ENCODE data around the gene ALPI. TPM values are rescaled to one million over a fixed set of nuclear protein-coding genes. Genes with fewer than 3 reads are reported as not detected.
"Not testable (repeated sequence)": the region's sequence is repeated elsewhere in the genome, so short reads cannot be mapped to it uniquely, and the experiment has no call there.

ALPI gene
- polyA plus RNA-seq: 80.6 TPM
- long read RNA-seq, donor 1, transcript ALPI-201 (11 exons, 2,550 nt): major isoform, 6 of 7 reads
- long read RNA-seq, donor 1, partial matches to known transcripts: 0 of 7 reads
- long read RNA-seq, donor 1, other reads (novel, unspliced or antisense): 0 of 7 reads
- long read RNA-seq, donor 2, transcript ALPI-202 (10 exons, 1,882 nt): minor isoform, 5 of 80 reads
- long read RNA-seq, donor 2, transcript ALPI-201 (11 exons, 2,550 nt): major isoform, 43 of 80 reads
- long read RNA-seq, donor 2, partial matches to known transcripts: 32 of 80 reads
- long read RNA-seq, donor 2, other reads (novel, unspliced or antisense): 0 of 80 reads
- long read RNA-seq, donor 3: 0 reads
- long read RNA-seq, donor 4, partial matches to known transcripts: 0 of 1 reads
- long read RNA-seq, donor 4, other reads (novel, unspliced or antisense): 0 of 1 reads
- long read RNA-seq, donor 5, partial matches to known transcripts: 0 of 1 reads
- long read RNA-seq, donor 5, other reads (novel, unspliced or antisense): 0 of 1 reads
- long read RNA-seq, donor 6, transcript ALPI-201 (11 exons, 2,550 nt): major isoform, 19 of 37 reads
- long read RNA-seq, donor 6, partial matches to known transcripts: 15 of 37 reads
- long read RNA-seq, donor 6, other reads (novel, unspliced or antisense): 0 of 37 reads
- long read RNA-seq, donor 7, partial matches to known transcripts: 0 of 1 reads
- long read RNA-seq, donor 7, other reads (novel, unspliced or antisense): 0 of 1 reads
- long read RNA-seq, donor 8, transcript ALPI-201 (11 exons, 2,550 nt): major isoform, 25 of 39 reads
- long read RNA-seq, donor 8, partial matches to known transcripts: 10 of 39 reads
- long read RNA-seq, donor 8, other reads (novel, unspliced or antisense): 0 of 39 reads
- long read RNA-seq, donor 9, transcript ALPI-201 (11 exons, 2,550 nt): major isoform, 17 of 21 reads
- long read RNA-seq, donor 9, partial matches to known transcripts: 0 of 21 reads
- long read RNA-seq, donor 9, other reads (novel, unspliced or antisense): 0 of 21 reads
- long read RNA-seq, donor 10, transcript ALPI-201 (11 exons, 2,550 nt): major isoform, 5 of 13 reads
- long read RNA-seq, donor 10, partial matches to known transcripts: 7 of 13 reads
- long read RNA-seq, donor 10, other reads (novel, unspliced or antisense): 0 of 13 reads
- long read RNA-seq, donor 11, transcript ALPI-201 (11 exons, 2,550 nt): major isoform, 10 of 14 reads
- long read RNA-seq, donor 11, partial matches to known transcripts: 0 of 14 reads
- long read RNA-seq, donor 11, other reads (novel, unspliced or antisense): 0 of 14 reads

GRCh38 chr2:232455426-232456255 is at the start of gene ALPI:
TSS of gene ALPI (plus strand) at chr2:232456153. CDS start at chr2:232456200, 47 bp downstream.
- Histone ChIP-seq H3K27me3 (ENCODE audit: control insufficient read depth, insufficient read depth, low read length) (peaks cover 9% of the 10 kb centered on the region), H3K4me1 (ENCODE audit: control insufficient read depth, insufficient read depth, low read length) (peaks cover 43% of the 10 kb centered on the region), H3K27ac (ENCODE audit: low read length) (peak within 1 kb of the TSS; percentile 96), H3K4me3 (ENCODE audit: low read length) (peak within 1 kb of the TSS; percentile 21), H3K36me3 (ENCODE audit: control insufficient read depth, insufficient read depth, low read length) (no peaks in the 10 kb centered on the region), H3K9me3 (ENCODE audit: control insufficient read depth, low read depth, low read length) (peaks cover 6% of the 10 kb centered on the region)
- WGBS (ENCODE audit: insufficient coverage, low lambda C conversion rate): no CpG with 5 or more reads among the region's 14 CpGs
- DNase-seq: peak; percentile 95 to 98

- peaks cover 19% of the 10 kb centered on the region for H3K27me3 ChIP-seq (ENCODE audit: control insufficient read depth, insufficient read depth, low read length)
- no peak for DNase-seq
- H3K4me3 ChIP-seq (ENCODE audit: low read length): no peak within 1 kb of the TSS
- WGBS (ENCODE audit: insufficient coverage, low lambda C conversion rate): no CpG with 5 or more reads among the region's 17 CpGs
- no peaks in the 10 kb centered on the region for H3K9me3 ChIP-seq (ENCODE audit: control insufficient read depth, low read depth, low read length)
- H3K27ac ChIP-seq (ENCODE audit: low read length): no peak within 1 kb of the TSS
- H3K4me1 ChIP-seq (ENCODE audit: control insufficient read depth, insufficient read depth, low read length): peaks cover 7% of the 10 kb centered on the region
- H3K36me3 ChIP-seq (ENCODE audit: control insufficient read depth, insufficient read depth, low read length): no peaks in the 10 kb centered on the region
Measured at GRCh38 chr2:232406556-232407310, 49.2 kb upstream of the ALPI start, which contains the start of gene ALPG. TSS of gene ALPG (plus strand) at chr2:232406844. CDS start at chr2:232406895, 51 bp downstream.

- H3K27ac ChIP-seq (ENCODE audit: low read length); H3K9me3 ChIP-seq (ENCODE audit: control insufficient read depth, low read depth, low read length); H3K36me3 ChIP-seq (ENCODE audit: control insufficient read depth, insufficient read depth, low read length); DNase-seq; H3K4me1 ChIP-seq (ENCODE audit: control insufficient read depth, insufficient read depth, low read length); H3K4me3 ChIP-seq (ENCODE audit: low read length): not testable (repeated sequence)
- peaks cover 19% of the 10 kb centered on the region for H3K27me3 ChIP-seq (ENCODE audit: control insufficient read depth, insufficient read depth, low read length)
- WGBS (ENCODE audit: insufficient coverage, low lambda C conversion rate): no CpG with 5 or more reads among the region's 30 CpGs
Measured at GRCh38 chr2:232407428-232408150, 48.4 kb upstream of the ALPI start.

- no CpG with 5 or more reads among the region's 10 CpGs for WGBS (ENCODE audit: insufficient coverage, low lambda C conversion rate)
- not testable (repeated sequence) for H3K4me1 ChIP-seq (ENCODE audit: control insufficient read depth, insufficient read depth, low read length); H3K27ac ChIP-seq (ENCODE audit: low read length); H3K9me3 ChIP-seq (ENCODE audit: control insufficient read depth, low read depth, low read length); DNase-seq; H3K4me3 ChIP-seq (ENCODE audit: low read length); H3K36me3 ChIP-seq (ENCODE audit: control insufficient read depth, insufficient read depth, low read length)
- H3K27me3 ChIP-seq (ENCODE audit: control insufficient read depth, insufficient read depth, low read length): peaks cover 23% of the 10 kb centered on the region
Measured at GRCh38 chr2:232408269-232408668, 47.7 kb upstream of the ALPI start.

DNA sequence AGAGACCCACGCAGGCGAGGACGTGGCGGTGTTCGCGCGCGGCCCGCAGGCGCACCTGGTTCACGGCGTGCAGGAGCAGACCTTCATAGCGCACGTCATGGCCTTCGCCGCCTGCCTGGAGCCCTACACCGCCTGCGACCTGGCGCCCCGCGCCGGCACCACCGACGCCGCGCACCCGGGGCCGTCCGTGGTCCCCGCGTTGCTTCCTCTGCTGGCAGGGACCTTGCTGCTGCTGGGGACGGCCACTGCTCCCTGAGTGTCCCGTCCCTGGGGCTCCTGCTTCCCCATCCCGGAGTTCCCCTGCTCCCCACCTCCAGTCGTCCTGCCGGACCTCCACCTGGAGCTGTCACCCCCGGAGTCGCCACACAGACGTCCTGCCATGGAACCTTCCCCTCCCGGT is 46.3 kb upstream of the ALPI start:
- WGBS (ENCODE audit: insufficient coverage, low lambda C conversion rate): no CpG with 5 or more reads among the region's 40 CpGs
- H3K4me3 ChIP-seq (ENCODE audit: low read length); H3K36me3 ChIP-seq (ENCODE audit: control insufficient read depth, insufficient read depth, low read length); H3K4me1 ChIP-seq (ENCODE audit: control insufficient read depth, insufficient read depth, low read length); DNase-seq; H3K27ac ChIP-seq (ENCODE audit: low read length); H3K9me3 ChIP-seq (ENCODE audit: control insufficient read depth, low read depth, low read length): not testable (repeated sequence)
- peaks cover 32% of the 10 kb centered on the region for H3K27me3 ChIP-seq (ENCODE audit: control insufficient read depth, insufficient read depth, low read length)

DNA sequence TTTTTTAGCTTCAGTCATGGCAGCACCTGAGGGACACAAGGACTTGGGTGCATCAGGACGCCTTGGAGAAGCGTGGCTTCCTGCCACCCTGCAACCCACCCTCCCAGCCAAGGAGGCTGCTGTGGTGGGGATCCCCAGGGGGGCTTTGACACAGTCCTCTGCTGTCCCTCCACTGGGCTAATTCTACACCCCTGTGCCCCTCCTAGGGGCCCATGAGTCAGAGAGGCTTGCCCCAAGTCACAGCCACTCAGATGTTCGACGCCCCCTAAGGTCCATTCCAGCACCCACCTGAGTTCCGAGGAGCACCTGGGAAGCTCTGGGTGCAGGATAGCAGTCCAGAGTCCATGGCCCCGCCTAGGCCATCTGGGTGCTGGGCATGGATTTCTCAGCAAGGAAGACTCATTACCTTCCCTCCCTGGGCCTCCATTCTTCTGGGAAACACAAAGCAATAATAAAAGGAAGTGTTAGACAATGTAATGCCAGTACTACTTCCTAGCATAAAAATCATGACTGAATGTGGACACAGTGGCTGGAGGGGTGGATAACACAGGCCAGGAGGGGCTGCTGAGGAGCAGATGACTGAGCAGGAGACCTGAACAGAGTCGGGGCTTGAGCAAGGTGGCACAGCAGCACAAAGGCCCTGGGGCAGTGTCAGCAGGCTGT is 45.6 kb upstream of the ALPI start:
- H3K4me3 ChIP-seq (ENCODE audit: low read length): no peak overlapping the region
- H3K36me3 ChIP-seq (ENCODE audit: control insufficient read depth, insufficient read depth, low read length): no peaks in the 10 kb centered on the region
- DNase-seq: peak in 1 of 2 donors; percentile 51
- peaks cover 7% of the 10 kb centered on the region for H3K4me1 ChIP-seq (ENCODE audit: control insufficient read depth, insufficient read depth, low read length)
- no peaks in the 10 kb centered on the region for H3K9me3 ChIP-seq (ENCODE audit: control insufficient read depth, low read depth, low read length)
- no peak overlapping the region for H3K27ac ChIP-seq (ENCODE audit: low read length)
- peaks cover 36% of the 10 kb centered on the region for H3K27me3 ChIP-seq (ENCODE audit: control insufficient read depth, insufficient read depth, low read length)
- WGBS (ENCODE audit: insufficient coverage, low lambda C conversion rate): no CpG with 5 or more reads among the region's 7 CpGs

DNA sequence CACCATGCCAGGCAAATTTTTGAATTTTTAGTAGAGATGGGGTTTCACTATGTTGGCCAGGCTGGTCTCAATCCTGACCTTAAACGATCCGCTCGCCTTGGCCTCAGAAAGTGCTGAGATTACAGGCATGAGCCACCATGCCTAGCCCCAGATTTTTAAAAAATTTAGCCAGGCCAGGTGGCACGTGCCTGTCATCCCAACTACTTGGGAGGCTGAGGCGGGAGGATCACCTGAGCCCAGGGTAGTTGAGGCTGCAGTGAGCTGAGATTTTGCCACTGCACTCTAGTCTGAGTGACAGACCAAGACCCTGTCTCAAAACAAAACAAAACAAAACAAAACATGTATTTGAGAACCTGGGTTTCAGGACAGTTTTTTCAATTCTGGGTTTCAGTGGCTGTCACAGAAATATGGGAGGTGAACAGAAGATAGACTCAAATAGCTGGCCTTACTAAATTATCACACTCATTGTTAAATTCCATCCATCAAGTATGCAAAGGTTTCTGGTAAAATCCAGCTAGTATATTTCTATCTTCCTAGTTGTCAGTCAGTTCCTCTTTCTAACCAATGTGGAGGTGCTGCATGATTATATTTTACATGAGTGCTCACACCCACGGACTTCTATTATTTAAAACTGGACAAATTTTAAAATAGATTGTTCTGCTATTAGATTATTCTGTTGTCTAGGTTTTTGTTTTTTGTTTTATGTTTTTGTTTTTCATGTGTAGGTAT is 43.9 kb upstream of the ALPI start:
- DNase-seq: no peak
- no peak overlapping the region for H3K27ac ChIP-seq (ENCODE audit: low read length)
- H3K36me3 ChIP-seq (ENCODE audit: control insufficient read depth, insufficient read depth, low read length): no peaks in the 10 kb centered on the region
- peaks cover 46% of the 10 kb centered on the region for H3K27me3 ChIP-seq (ENCODE audit: control insufficient read depth, insufficient read depth, low read length)
- H3K4me1 ChIP-seq (ENCODE audit: control insufficient read depth, insufficient read depth, low read length): peaks cover 7% of the 10 kb centered on the region
- WGBS (ENCODE audit: insufficient coverage, low lambda C conversion rate): no CpG with 5 or more reads among the region's 6 CpGs
- H3K4me3 ChIP-seq (ENCODE audit: low read length): no peak overlapping the region
- H3K9me3 ChIP-seq (ENCODE audit: control insufficient read depth, low read depth, low read length): no peaks in the 10 kb centered on the region

- WGBS (ENCODE audit: insufficient coverage, low lambda C conversion rate): 60% methylated on average over 1 of the region's 5 CpGs
- Histone ChIP-seq H3K4me3 (ENCODE audit: low read length) (no peak overlapping the region), H3K9me3 (ENCODE audit: control insufficient read depth, low read depth, low read length) (no peaks in the 10 kb centered on the region), H3K4me1 (ENCODE audit: control insufficient read depth, insufficient read depth, low read length) (peaks cover 7% of the 10 kb centered on the region), H3K36me3 (ENCODE audit: control insufficient read depth, insufficient read depth, low read length) (no peaks in the 10 kb centered on the region), H3K27me3 (ENCODE audit: control insufficient read depth, insufficient read depth, low read length) (peaks cover 55% of the 10 kb centered on the region), H3K27ac (ENCODE audit: low read length) (no peak overlapping the region)
- no peak for DNase-seq
Measured at GRCh38 chr2:232412986-232413385, 43.0 kb upstream of the ALPI start.
